Colonic mucosa (tissue), 4 donors: ENCODE results near the gene SLIT3. TPM values are rescaled to one million over a fixed set of nuclear protein-coding genes. Genes with fewer than 3 reads are reported as not detected.

Source experiments
- DNase-seq: peaks from one replicate; pipeline ENCODE4 v3.0.0-alpha.2; 2020
- H3K27ac ChIP-seq: fragments of 200-600 bp; one replicate; pipeline ENCODE4 v1.8.0; 2021
- H3K27me3 ChIP-seq: fragments of 200-600 bp; one replicate; pipeline ENCODE4 v1.8.0; 2021
- H3K36me3 ChIP-seq: fragments of 200-600 bp; one replicate; pipeline ENCODE4 v1.8.0; 2021
- H3K4me1 ChIP-seq: fragments of 200-600 bp; one replicate; pipeline ENCODE4 v1.8.0; 2021; ENCODE audit warnings: mild to moderate bottlenecking
- H3K4me3 ChIP-seq: fragments of 200-600 bp; one replicate; pipeline ENCODE4 v1.8.0; 2021
- H3K9ac ChIP-seq, 2 donors: one replicate each; pipeline ENCODE4 v1.7.0; 2013; ENCODE audit warnings: control low read depth in 2 of 2, low read depth in 2 of 2, low read length in 2 of 2
- H3K9me3 ChIP-seq: fragments of 200-600 bp; one replicate; pipeline ENCODE4 v1.8.0; 2021
- intact Hi-C: fragments of 100-400 bp; cut with DNase I; formaldehyde crosslinking; loops from one replicate; pipeline ENCODE4 v1.14.1; 2022
- total RNA-seq, 2 donors: library from RNA; stranded (reverse); fragmentation: NEBNext Ultra II Directional in 1 of 2; extraction: Animal tissue kit (Norgen Biotek cat#: 25700) in 1 of 2; gene quantifications; one replicate each; pipeline ENCODE4 v1.2.1, GENCODE V29; 2021
- TF ChIP-seq, protein P1 (sequence below): fragments of 200-600 bp; IDR thresholded peaks from one replicate; pipeline ENCODE4 v1.8.0; 2022; ENCODE audit warnings: antibody characterized with exemption, mild to moderate bottlenecking
- donor health status: healthy.
- donor health status: DM: no; HTN: no; CAD: no.
- donor health status: DM: no; HTN: no; CAD: no.

The SLIT3 gene
- total RNA-seq, 2 donors from 2014 or later, result 3.4 to 7.6 TPM

DNA sequence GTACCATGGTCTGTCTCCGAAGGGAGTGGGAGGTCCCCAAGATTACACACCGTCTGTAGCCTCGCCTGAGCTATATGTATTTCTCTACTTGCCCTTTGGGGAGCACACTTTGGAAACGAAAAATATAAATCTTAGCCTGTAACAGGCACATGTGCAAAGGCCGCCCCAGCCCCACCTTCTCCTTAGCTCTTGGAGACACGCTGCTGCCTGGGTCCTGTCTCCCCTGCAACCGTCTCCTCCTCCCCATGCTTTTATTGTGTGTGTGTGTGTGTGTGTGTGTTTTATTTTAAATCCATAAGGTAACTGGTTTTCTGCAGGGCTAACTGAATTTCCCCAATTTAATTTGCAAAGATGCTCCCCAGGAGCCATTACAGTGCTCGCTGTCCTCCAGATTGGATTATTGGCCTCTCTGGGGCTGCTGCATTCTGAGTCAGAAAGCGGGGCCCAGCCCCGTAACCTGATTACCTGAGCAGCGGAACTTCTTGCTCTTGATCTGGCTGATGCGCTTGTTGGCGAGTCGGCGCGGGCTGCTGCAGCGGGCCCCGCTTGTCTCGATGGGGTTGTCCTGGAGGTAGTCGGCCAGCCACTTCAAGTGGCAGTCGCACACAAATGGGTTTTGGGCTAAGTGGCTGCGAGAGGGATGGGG lies 528.5 kb downstream of the SLIT3 start:
- DNase-seq, result no peak
- H3K27me3 ChIP-seq, result no peaks in the 10 kb centered on the region
- TF ChIP-seq, protein P1, sequence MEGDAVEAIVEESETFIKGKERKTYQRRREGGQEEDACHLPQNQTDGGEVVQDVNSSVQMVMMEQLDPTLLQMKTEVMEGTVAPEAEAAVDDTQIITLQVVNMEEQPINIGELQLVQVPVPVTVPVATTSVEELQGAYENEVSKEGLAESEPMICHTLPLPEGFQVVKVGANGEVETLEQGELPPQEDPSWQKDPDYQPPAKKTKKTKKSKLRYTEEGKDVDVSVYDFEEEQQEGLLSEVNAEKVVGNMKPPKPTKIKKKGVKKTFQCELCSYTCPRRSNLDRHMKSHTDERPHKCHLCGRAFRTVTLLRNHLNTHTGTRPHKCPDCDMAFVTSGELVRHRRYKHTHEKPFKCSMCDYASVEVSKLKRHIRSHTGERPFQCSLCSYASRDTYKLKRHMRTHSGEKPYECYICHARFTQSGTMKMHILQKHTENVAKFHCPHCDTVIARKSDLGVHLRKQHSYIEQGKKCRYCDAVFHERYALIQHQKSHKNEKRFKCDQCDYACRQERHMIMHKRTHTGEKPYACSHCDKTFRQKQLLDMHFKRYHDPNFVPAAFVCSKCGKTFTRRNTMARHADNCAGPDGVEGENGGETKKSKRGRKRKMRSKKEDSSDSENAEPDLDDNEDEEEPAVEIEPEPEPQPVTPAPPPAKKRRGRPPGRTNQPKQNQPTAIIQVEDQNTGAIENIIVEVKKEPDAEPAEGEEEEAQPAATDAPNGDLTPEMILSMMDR, result no peak
- no peak overlapping the region for H3K9ac ChIP-seq
- H3K27ac ChIP-seq, result no peak overlapping the region
- H3K4me1 ChIP-seq, result no peaks in the 10 kb centered on the region
- no peaks in the 10 kb centered on the region for H3K9me3 ChIP-seq
- no peak overlapping the region for H3K4me3 ChIP-seq
- H3K36me3 ChIP-seq, result no peaks in the 10 kb centered on the region
- intact Hi-C loops, result no loop called here

DNA sequence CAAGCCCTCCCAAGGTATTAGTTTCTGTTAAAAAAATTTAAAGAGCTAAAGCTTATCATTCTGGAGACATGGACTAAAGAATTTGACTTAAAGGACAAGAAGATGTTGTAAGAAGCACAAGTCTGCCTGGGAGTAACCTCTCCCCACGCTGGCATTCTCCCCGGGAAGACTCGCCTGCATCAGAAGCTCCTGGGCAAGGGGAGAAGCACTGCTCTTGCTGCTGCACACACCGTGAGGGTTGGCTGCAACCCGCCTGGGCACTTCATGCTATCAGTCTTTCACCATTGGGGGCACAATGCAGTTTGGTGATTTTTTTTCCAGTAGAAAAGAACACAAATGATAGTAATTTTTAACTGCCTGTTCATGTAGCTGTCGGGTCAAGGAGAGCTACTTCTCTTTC lies 529.3 kb downstream of the SLIT3 start:
- intact Hi-C loops, result no loop called here
- TF ChIP-seq, protein P1, result no peak
- Histone ChIP-seq H3K27ac (no peak overlapping the region), H3K4me1 (no peaks in the 10 kb centered on the region), H3K36me3 (no peaks in the 10 kb centered on the region), H3K9ac (no peak overlapping the region), H3K27me3 (no peaks in the 10 kb centered on the region), H3K9me3 (no peaks in the 10 kb centered on the region), H3K4me3 (no peak overlapping the region)
- DNase-seq, result no peak

DNA sequence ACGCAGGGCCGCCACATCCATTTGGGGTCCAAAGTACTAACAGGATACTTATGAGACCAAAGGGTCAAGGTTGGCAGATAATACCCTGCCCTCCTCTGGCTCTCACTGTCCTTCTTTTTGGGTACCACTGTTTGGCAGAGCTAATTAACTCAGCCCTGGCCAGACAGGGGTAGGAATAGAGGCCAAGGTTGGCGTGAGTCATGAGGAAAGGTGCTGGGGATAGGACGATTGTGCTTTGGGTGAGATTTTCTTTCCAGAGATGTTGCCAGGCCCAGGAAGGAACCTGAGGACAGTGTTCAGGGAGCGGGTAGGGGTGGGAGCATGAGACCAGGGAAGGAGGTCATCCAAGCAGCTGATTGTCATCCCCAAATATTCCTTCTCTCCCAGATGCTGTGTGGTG lies 529.9 kb downstream of the SLIT3 start:
- Histone ChIP-seq H3K27me3 (no peaks in the 10 kb centered on the region), H3K4me3 (no peak overlapping the region), H3K36me3 (no peaks in the 10 kb centered on the region), H3K9ac (no peak overlapping the region), H3K27ac (no peak overlapping the region), H3K9me3 (no peaks in the 10 kb centered on the region), H3K4me1 (no peaks in the 10 kb centered on the region)
- intact Hi-C loops, result no loop called here
- TF ChIP-seq, protein P1, result no peak
- no peak for DNase-seq

DNA sequence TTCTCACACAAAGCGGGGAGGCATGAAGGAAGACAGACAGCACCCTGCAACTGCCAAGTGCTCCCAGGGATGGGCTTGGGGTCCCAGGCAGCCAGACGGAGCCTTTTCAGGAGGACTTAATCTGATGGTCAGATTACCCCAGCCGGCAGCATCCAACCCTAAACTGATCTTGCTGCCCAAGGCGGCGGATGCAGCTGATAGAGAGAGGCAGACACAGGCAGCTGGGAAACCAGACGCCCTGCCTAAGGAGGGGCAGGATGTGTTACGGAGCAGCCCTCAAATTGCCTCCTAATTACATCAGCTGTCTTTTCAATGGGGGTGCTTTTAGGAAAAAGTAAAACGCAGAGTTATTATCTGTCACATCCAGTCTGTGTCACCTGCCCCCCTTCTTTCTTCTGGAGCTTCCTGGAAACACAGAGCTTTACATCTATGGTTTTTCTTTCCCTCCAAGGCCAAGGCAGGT lies 530.9 kb downstream of the SLIT3 start:
- Histone ChIP-seq H3K36me3 (no peaks in the 10 kb centered on the region), H3K27me3 (no peaks in the 10 kb centered on the region), H3K9ac (no peak overlapping the region), H3K9me3 (no peaks in the 10 kb centered on the region), H3K4me1 (no peaks in the 10 kb centered on the region), H3K27ac (no peak overlapping the region), H3K4me3 (no peak overlapping the region)
- DNase-seq, result no peak
- intact Hi-C loops, result no loop called here
- TF ChIP-seq, protein P1, result no peak

DNA sequence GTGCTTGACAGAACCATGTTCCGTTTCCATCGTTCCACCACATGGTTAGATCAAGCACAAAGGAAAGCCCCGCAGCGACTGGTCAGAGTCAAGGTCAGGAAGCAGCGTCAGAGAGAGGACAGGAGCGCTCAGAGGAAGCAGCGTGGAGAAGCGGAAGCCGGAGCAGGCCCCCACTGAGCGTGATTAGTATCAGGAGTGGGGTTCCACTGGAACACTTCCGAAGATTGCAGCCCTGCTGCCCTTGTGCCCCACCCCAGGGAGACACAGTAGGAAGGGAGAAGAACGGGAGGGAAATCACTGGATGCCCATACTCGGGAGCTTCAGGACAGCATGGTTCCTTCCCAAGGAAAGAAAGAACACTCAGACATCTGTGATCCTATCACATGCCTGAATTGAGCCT lies 532.8 kb downstream of the SLIT3 start:
- no peaks in the 10 kb centered on the region for H3K9me3 ChIP-seq
- H3K27me3 ChIP-seq, result no peaks in the 10 kb centered on the region
- H3K9ac ChIP-seq, result no peak overlapping the region
- H3K4me3 ChIP-seq, result no peak overlapping the region
- H3K27ac ChIP-seq, result no peak overlapping the region
- TF ChIP-seq, protein P1, result no peak
- no peak for DNase-seq
- intact Hi-C loops, result no loop called here
- no peaks in the 10 kb centered on the region for H3K36me3 ChIP-seq
- no peaks in the 10 kb centered on the region for H3K4me1 ChIP-seq
